Measurements from ENCODE around the gene ABCB9.

Gene ABCB9

GRCh38 chr12:122984612-122985337 is 18.5 kb upstream of the ABCB9 start:
- no peak for DNase-seq (ENCODE audit: low read depth)
- TF ChIP-seq CTCF (conservative IDR thresholded peaks at IDR 0.05; ENCODE audit: low read length) = no peak
- H3K4me3 ChIP-seq (ENCODE audit: low read length) = no peak overlapping the region

GRCh38 chr12:122983789-122984515 is 17.7 kb upstream of the ABCB9 start:
- no peak for DNase-seq (ENCODE audit: low read depth)
- no peak overlapping the region for H3K4me3 ChIP-seq (ENCODE audit: low read length)
- TF ChIP-seq CTCF (conservative IDR thresholded peaks at IDR 0.05; ENCODE audit: low read length) = no peak

- DNase-seq (ENCODE audit: low read depth) = no peak
- no peak overlapping the region for H3K4me3 ChIP-seq (ENCODE audit: low read length)
- TF ChIP-seq CTCF (conservative IDR thresholded peaks at IDR 0.05; ENCODE audit: low read length) = no peak
Measured at GRCh38 chr12:122982963-122983788, 16.9 kb upstream of the ABCB9 start.

- TF ChIP-seq CTCF (conservative IDR thresholded peaks at IDR 0.05; ENCODE audit: low read length) = no peak
- peak overlapping the region; percentile 87 for H3K4me3 ChIP-seq (ENCODE audit: low read length)
- no peak for DNase-seq (ENCODE audit: low read depth)
Measured at GRCh38 chr12:122982477-122982815, 16.2 kb upstream of the ABCB9 start.

- DNase-seq (ENCODE audit: low read depth) = no peak
- peak overlapping the region; percentile 87 for H3K4me3 ChIP-seq (ENCODE audit: low read length)
- TF ChIP-seq CTCF (conservative IDR thresholded peaks at IDR 0.05; ENCODE audit: low read length) = no peak
Measured at GRCh38 chr12:122981587-122982476, 15.6 kb upstream of the ABCB9 start.

- peak overlapping the region; percentile 87 for H3K4me3 ChIP-seq (ENCODE audit: low read length)
- no peak for TF ChIP-seq CTCF (conservative IDR thresholded peaks at IDR 0.05; ENCODE audit: low read length)
- no peak for DNase-seq (ENCODE audit: low read depth)
Measured at GRCh38 chr12:122981036-122981471, 14.8 kb upstream of the ABCB9 start.
